ENCODE data around the gene RIT2.
"Not testable (repeated sequence)": the region's sequence is repeated elsewhere in the genome, so short reads cannot be mapped to it uniquely, and the experiment has no call there.

Gene RIT2

GRCh38 chr18:42821492-42821891, 294.0 kb downstream of the RIT2 start:
- ATAC-seq (no peak), DNase-seq (no peak)
- Mint-ChIP-seq H3K27ac (no peak overlapping the region), H3K4me3 (no peak overlapping the region), H3K9me3 (peaks cover 5 to 9% of the 10 kb centered on the region in 2 donors), H3K4me1 (no peaks in the 10 kb centered on the region), H3K27me3 (no peaks in the 10 kb centered on the region)

GRCh38 chr18:42814618-42815017, 300.9 kb downstream of the RIT2 start:
- H3K27me3 Mint-ChIP-seq: no peaks in the 10 kb centered on the region
- H3K4me3 Mint-ChIP-seq: no peak overlapping the region
- H3K4me1 Mint-ChIP-seq: no peaks in the 10 kb centered on the region
- no peak for ATAC-seq
- no peak overlapping the region for H3K27ac Mint-ChIP-seq
- DNase-seq: no peak
- peaks cover 16% of the 10 kb centered on the region in 2 donors for H3K9me3 Mint-ChIP-seq

- Mint-ChIP-seq H3K27me3 (no peaks in the 10 kb centered on the region), H3K27ac (no peak overlapping the region), H3K4me1 (no peaks in the 10 kb centered on the region), H3K4me3 (no peak overlapping the region), H3K9me3 (peaks cover 16% of the 10 kb centered on the region in 2 donors)
- ATAC-seq: no peak
- no peak for DNase-seq
Observed at GRCh38 chr18:42814184-42814583, 301.3 kb downstream of the RIT2 start.

- H3K27me3 Mint-ChIP-seq: no peaks in the 10 kb centered on the region
- DNase-seq: no peak
- no peaks in the 10 kb centered on the region for H3K4me1 Mint-ChIP-seq
- peaks cover 16% of the 10 kb centered on the region in 2 donors for H3K9me3 Mint-ChIP-seq
- peak overlapping the region in 1 of 2 donors; percentile 81 for H3K27ac Mint-ChIP-seq
- no peak overlapping the region for H3K4me3 Mint-ChIP-seq
- ATAC-seq: no peak
Observed at GRCh38 chr18:42813570-42813969, 301.9 kb downstream of the RIT2 start.

GRCh38 chr18:42807887-42808286, 307.6 kb downstream of the RIT2 start:
- H3K4me3 Mint-ChIP-seq: no peak overlapping the region
- no peak for ATAC-seq
- H3K27ac Mint-ChIP-seq: no peak overlapping the region
- no peaks in the 10 kb centered on the region for H3K9me3 Mint-ChIP-seq
- H3K27me3 Mint-ChIP-seq: no peaks in the 10 kb centered on the region
- H3K4me1 Mint-ChIP-seq: no peaks in the 10 kb centered on the region
- no peak for DNase-seq

- Mint-ChIP-seq H3K27ac (peak overlapping the region in 1 of 2 donors; percentile 86), H3K4me3 (no peak overlapping the region), H3K4me1 (no peaks in the 10 kb centered on the region), H3K9me3 (no peaks in the 10 kb centered on the region), H3K27me3 (no peaks in the 10 kb centered on the region)
- DNase-seq: no peak
- no peak for ATAC-seq
Observed at GRCh38 chr18:42801706-42802105, 313.8 kb downstream of the RIT2 start.

- Mint-ChIP-seq H3K4me3 (no peak overlapping the region), H3K9me3 (peaks cover 0 to 8% of the 10 kb centered on the region in 2 donors), H3K27me3 (no peaks in the 10 kb centered on the region), H3K27ac (no peak overlapping the region), H3K4me1 (no peaks in the 10 kb centered on the region)
- DNase-seq: no peak
- ATAC-seq: no peak
Observed at GRCh38 chr18:42798606-42799170, 316.8 kb downstream of the RIT2 start.

GRCh38 chr18:42795213-42795789, 320.2 kb downstream of the RIT2 start:
- ATAC-seq, H3K4me1 Mint-ChIP-seq, H3K27ac Mint-ChIP-seq, DNase-seq, H3K9me3 Mint-ChIP-seq, H3K4me3 Mint-ChIP-seq, H3K27me3 Mint-ChIP-seq: not testable (repeated sequence)

- no peak for DNase-seq
- ATAC-seq: no peak
- Mint-ChIP-seq H3K27me3 (no peaks in the 10 kb centered on the region), H3K27ac (no peak overlapping the region), H3K4me3 (no peak overlapping the region), H3K9me3 (peaks cover 0 to 8% of the 10 kb centered on the region in 2 donors), H3K4me1 (no peaks in the 10 kb centered on the region)
Observed at GRCh38 chr18:42792731-42793130, 322.8 kb downstream of the RIT2 start.

- DNase-seq: no peak
- no peak overlapping the region for H3K27ac Mint-ChIP-seq
- H3K4me1 Mint-ChIP-seq: no peaks in the 10 kb centered on the region
- ATAC-seq: no peak
- no peak overlapping the region for H3K4me3 Mint-ChIP-seq
- no peaks in the 10 kb centered on the region for H3K27me3 Mint-ChIP-seq
- H3K9me3 Mint-ChIP-seq: peaks cover 10 to 15% of the 10 kb centered on the region in 2 donors
Observed at GRCh38 chr18:42784632-42785031, 330.9 kb downstream of the RIT2 start.

GRCh38 chr18:42782929-42783328, 332.6 kb downstream of the RIT2 start:
- ATAC-seq (no peak), DNase-seq (no peak)
- H3K4me3 Mint-ChIP-seq: no peak overlapping the region
- H3K27ac Mint-ChIP-seq: no peak overlapping the region
- H3K4me1 Mint-ChIP-seq: no peaks in the 10 kb centered on the region
- H3K27me3 Mint-ChIP-seq: no peaks in the 10 kb centered on the region
- peaks cover 15% of the 10 kb centered on the region in 2 donors for H3K9me3 Mint-ChIP-seq

GRCh38 chr18:42781298-42781815, 334.1 kb downstream of the RIT2 start:
- H3K9me3 Mint-ChIP-seq: peaks cover 15 to 17% of the 10 kb centered on the region in 2 donors
- no peak overlapping the region for H3K4me3 Mint-ChIP-seq
- ATAC-seq (no peak), DNase-seq (no peak)
- H3K4me1 Mint-ChIP-seq: no peaks in the 10 kb centered on the region
- no peaks in the 10 kb centered on the region for H3K27me3 Mint-ChIP-seq
- no peak overlapping the region for H3K27ac Mint-ChIP-seq

GRCh38 chr18:42780171-42780570, 335.3 kb downstream of the RIT2 start:
- Mint-ChIP-seq H3K4me3 (no peak overlapping the region), H3K27ac (no peak overlapping the region), H3K4me1 (no peaks in the 10 kb centered on the region), H3K27me3 (no peaks in the 10 kb centered on the region), H3K9me3 (peaks cover 15 to 21% of the 10 kb centered on the region in 2 donors)
- ATAC-seq (no peak), DNase-seq (no peak)

GRCh38 chr18:42778445-42779042, 336.9 kb downstream of the RIT2 start:
- no peak for DNase-seq
- H3K4me1 Mint-ChIP-seq: no peaks in the 10 kb centered on the region
- no peaks in the 10 kb centered on the region for H3K27me3 Mint-ChIP-seq
- ATAC-seq: no peak
- no peak overlapping the region for H3K27ac Mint-ChIP-seq
- no peak overlapping the region for H3K4me3 Mint-ChIP-seq
- H3K9me3 Mint-ChIP-seq: peaks cover 15 to 21% of the 10 kb centered on the region in 2 donors

- H3K27me3 Mint-ChIP-seq: no peaks in the 10 kb centered on the region
- ATAC-seq: no peak
- H3K4me3 Mint-ChIP-seq: no peak overlapping the region
- H3K27ac Mint-ChIP-seq: no peak overlapping the region
- H3K9me3 Mint-ChIP-seq: peaks cover 12 to 20% of the 10 kb centered on the region in 2 donors
- DNase-seq: no peak
- H3K4me1 Mint-ChIP-seq: no peaks in the 10 kb centered on the region
Observed at GRCh38 chr18:42778024-42778423, 337.5 kb downstream of the RIT2 start.

- Mint-ChIP-seq H3K9me3 (peaks cover 5 to 11% of the 10 kb centered on the region in 2 donors), H3K4me1 (no peaks in the 10 kb centered on the region), H3K4me3 (no peak overlapping the region), H3K27ac (no peak overlapping the region), H3K27me3 (no peaks in the 10 kb centered on the region)
- ATAC-seq (no peak), DNase-seq (no peak)
Observed at GRCh38 chr18:42773870-42774269, 341.6 kb downstream of the RIT2 start.
